K562 (cell line): Measurements from ENCODE around the gene HLA-DOB. TPM values are rescaled to one million over a fixed set of nuclear protein-coding genes. Genes with fewer than 3 reads are reported as not detected.

Experiments used
- ATAC-seq: fragments of 200-7000 bp; cut with Tn5 transposase; 3 replicates; pipeline ENCODE4 v1.9.1; 2020; ENCODE audit warnings: moderate library complexity
- BruUV-seq: library from RNA; stranded (reverse); fragments of 400-500 nt; replicated peaks from 2 replicates; lab custom pipeline; 2021; lab: Mats Ljungman, UMichigan
- CTCF ChIA-PET: fragments of 300-600 bp; formaldehyde crosslinking; extraction: SDS; loops from one replicate; lab custom pipeline; 2021; ENCODE audit warnings: low intra/inter-chr PET ratio; lab: Yijun Ruan, JAX
- POLR2A ChIA-PET: fragments of 300-600, 350-650 bp; sonication (Branson Sonifier 250); formaldehyde crosslinking; extraction: SDS; loops from one replicate; lab custom pipeline; 2021; ENCODE audit warnings: antibody characterized with exemption, inconsistent platforms; lab: Yijun Ruan, JAX
- DNase-seq, 4 experiments: peaks; one replicate each; pipeline versions ENCODE4 v3.0.0 to v3.0.0-alpha.2; 2011 to 2018; ENCODE audit warnings: low spot score in 3 of 4, mixed read lengths in 3 of 4; ENCODE audit errors: extremely low read depth in 1 of 4
- FAIRE-seq: peaks from 2 replicates; lab custom pipeline; 2011; peaks lifted over from hg19 to GRCh38; lab: Jason Lieb, UNC
- H2AFZ ChIP-seq: 2 replicates; pipeline ENCODE4 v1.6.0; 2011; ENCODE audit warnings: low read depth, low read length, control low read depth, inconsistent platforms
- H3K27ac ChIP-seq: fragments of 200-600 bp; 3 replicates; pipeline ENCODE4 v1.8.0; 2011; ENCODE audit warnings: low read depth, mild to moderate bottlenecking, control low read depth, inconsistent platforms, low read length, moderate library complexity, mixed read lengths; ENCODE audit errors: extremely low read depth
- H3K27me3 ChIP-seq, 2 experiments: fragments of 300-600 bp in 1 of 2; 2 replicates in 1 of 2; 3 replicates in 1 of 2; pipeline versions ENCODE4 v1.6.0 to v1.8.0; 2011; ENCODE audit warnings: inconsistent platforms in 2 of 2, low read length in 2 of 2, mild to moderate bottlenecking in 1 of 2, mixed read lengths in 1 of 2, moderate library complexity in 1 of 2; ENCODE audit not compliant: control insufficient read depth in 2 of 2, insufficient read depth in 2 of 2
- H3K36me3 ChIP-seq: fragments of 300-600 bp; 3 replicates; pipeline ENCODE4 v1.8.0; 2011; ENCODE audit warnings: mild to moderate bottlenecking, low read length, inconsistent platforms; ENCODE audit not compliant: control insufficient read depth, insufficient read depth
- H3K4me1 ChIP-seq, 2 experiments: fragments of 200-600 bp in 1 of 2; replicated peaks in 1 of 2; 2 replicates in 1 of 2; 3 replicates in 1 of 2; pipeline versions ENCODE4 v1.5.1 to v1.8.0; 2011; ENCODE audit warnings: inconsistent platforms in 2 of 2, low read length in 2 of 2, mild to moderate bottlenecking in 1 of 2, mixed read lengths in 1 of 2, moderate library complexity in 1 of 2; ENCODE audit not compliant: control insufficient read depth in 2 of 2, insufficient read depth in 2 of 2
- H3K4me2 ChIP-seq: 2 replicates; pipeline ENCODE4 v1.6.1; 2011; ENCODE audit warnings: low read length, control low read depth, inconsistent platforms, mixed read lengths; ENCODE audit not compliant: insufficient read depth
- H3K4me3 ChIP-seq: fragments of 200-600 bp; sonication (generic), shearing (Covaris generic); 2 replicates; pipeline ENCODE4 v1.5.1; 2016; ENCODE audit warnings: control low read depth, inconsistent platforms
- H3K79me2 ChIP-seq: fragments of 200-600 bp; 3 replicates; pipeline ENCODE4 v1.8.0; 2011; ENCODE audit warnings: low read length, inconsistent platforms; ENCODE audit not compliant: control insufficient read depth, insufficient read depth
- H3K9ac ChIP-seq, 2 experiments: 2 replicates each; pipeline versions ENCODE4 v1.6.0 to v1.6.1; 2011; ENCODE audit warnings: low read depth in 2 of 2, low read length in 2 of 2, control low read depth in 1 of 2, inconsistent platforms in 1 of 2, mild to moderate bottlenecking in 1 of 2, mixed read lengths in 1 of 2; ENCODE audit not compliant: insufficient read depth in 1 of 2
- H3K9me1 ChIP-seq: one replicate; pipeline ENCODE4 v1.6.0; 2011; ENCODE audit warnings: inconsistent platforms, mild to moderate bottlenecking, low read length, moderate library complexity; ENCODE audit not compliant: control insufficient read depth, insufficient read depth
- H3K9me3 ChIP-seq: replicated peaks from 2 replicates; pipeline ENCODE4 v1.5.1; 2011; ENCODE audit warnings: low read depth, low read length, inconsistent platforms; ENCODE audit not compliant: control insufficient read depth, insufficient read depth
- H4K20me1 ChIP-seq: replicated peaks from 2 replicates; pipeline ENCODE4 v1.6.1; 2011; ENCODE audit warnings: low read length, inconsistent platforms, mixed read lengths; ENCODE audit not compliant: control insufficient read depth, insufficient read depth
- HCFC1 ChIP-seq: IDR thresholded peaks from 2 replicates; pipeline ENCODE4 v1.6.1; 2012; ENCODE audit warnings: low read depth, low read length, improper control_type of control experiment
- LARP7 ChIP-seq: fragments of 450-650 bp; IDR thresholded peaks from 2 replicates; pipeline ENCODE4 v1.6.1; 2016
- NCOA2 ChIP-seq, 2 experiments: fragments of 450-650 bp; IDR thresholded peaks; 2 replicates each; pipeline ENCODE4 v1.6.1; 2018; ENCODE audit warnings: mild to moderate bottlenecking in 2 of 2, moderate library complexity in 1 of 2; ENCODE audit not compliant: partially characterized antibody in 2 of 2
- POU5F1 ChIP-seq: fragments of 150-350 bp; IDR thresholded peaks from 2 replicates; pipeline ENCODE4 v1.6.1; 2014; ENCODE audit warnings: borderline replicate concordance, low read length, low read depth, mild to moderate bottlenecking; ENCODE audit not compliant: partially characterized antibody
- ZNF121 ChIP-seq: sonication (generic); formaldehyde crosslinking; conservative IDR thresholded peaks from 2 replicates; pipeline ENCODE4 v1.8.0; 2022; ENCODE audit warnings: missing genetic modification reagents
- ZNF311 ChIP-seq: fragments of 250-450 bp; sonication (Bioruptor Pico); IDR thresholded peaks from 2 replicates; pipeline ENCODE4 v1.4.0; 2020; ENCODE audit warnings: mild to moderate bottlenecking, moderate library complexity
- ZNF609 ChIP-seq: sonication (generic); formaldehyde crosslinking; IDR thresholded peaks from 2 replicates; pipeline ENCODE4 v1.8.1; 2023; ENCODE audit warnings: missing genetic modification reagents, mild to moderate bottlenecking, borderline replicate concordance
- ZNF780A ChIP-seq: fragments of 250-450 bp; sonication (Bioruptor Pico); IDR thresholded peaks from 2 replicates; pipeline ENCODE4 v1.5.0; 2021; ENCODE audit warnings: mild to moderate bottlenecking
- WGBS: fragments of 100-300 bp; shearing (Covaris generic); methylation state at CpG from one replicate; pipeline ENCODE4 v1.1.6; 2016; ENCODE audit warnings: low coverage, mixed read lengths; ENCODE audit not compliant: insufficient coverage; ENCODE audit errors: missing lambda C conversion rate; 5-methylcytosine and 5-hydroxymethylcytosine counted together
- in situ Hi-C: fragments of 300-500 bp; cut with MboI; formaldehyde crosslinking; loops from 4 replicates; pipeline ENCODE4 v1.15.0; 2018; ENCODE audit warnings: inconsistent platforms, mixed read lengths
- intact Hi-C: fragments of 100-400 bp; cut with micrococcal nuclease; formaldehyde crosslinking; loops from 2 replicates; pipeline ENCODE4 v1.14.2; 2022
- polyA plus RNA-seq, 8 experiments: library from polyadenylated mRNA; depleted of rRNA in 4 of 8; stranded (reverse) in 5 of 8; unstranded in 3 of 8; fragments of >200 nt; fragmentation: Nextera tagmentation in 2 of 8; fragmentation: Illumina TruSeq in 1 of 8; extraction: Ambion mirVana in 2 of 8; extraction: Trizol in 1 of 8; gene quantifications; 2 replicates each; pipeline versions ENCODE4 v1.2.1 to v1.2.3, GENCODE V29; 2011 to 2014; ENCODE audit warnings: inconsistent platforms in 1 of 8, missing spikeins in 1 of 8
- total RNA-seq, 7 experiments: library from RNA; depleted of rRNA in 6 of 7; stranded (reverse); fragments of >200 nt in 6 of 7; fragmentation: Illumina TruSeq in 2 of 7; extraction: Trizol in 2 of 7; gene quantifications; 2 replicates each; pipeline versions ENCODE4 v1.2.1 to v1.2.3, GENCODE V29; 2011 to 2021; ENCODE audit warnings: low replicate concordance in 1 of 7
- TF ChIP-seq, protein P1 (sequence below): fragments of 250-450 bp; sonication (Bioruptor Pico); IDR thresholded peaks from 2 replicates; pipeline ENCODE4 v1.8.0; 2021; ENCODE audit warnings: moderate library complexity, mild to moderate bottlenecking, inconsistent platforms
- TF ChIP-seq, protein P2 (sequence below): sonication (generic); formaldehyde crosslinking; IDR thresholded peaks from 2 replicates; pipeline ENCODE4 v1.9.0; 2022; ENCODE audit warnings: mild to moderate bottlenecking, missing genetic modification reagents
- TF ChIP-seq, protein P3 (sequence below): sonication (generic); formaldehyde crosslinking; IDR thresholded peaks from 2 replicates; pipeline ENCODE4 v1.8.0; 2023; ENCODE audit warnings: missing genetic modification reagents, mild to moderate bottlenecking, borderline replicate concordance

Gene HLA-DOB
- total and polyA plus RNA-seq, 9 of the 15 experiments (the other 6 are each of a cell fraction or from before 2014, with no cell fraction given) = 1.2 to 4.0 (median 2.5) TPM

- peaks cover under 1% of the 10 kb centered on the region for H3K9me1 ChIP-seq
- ChIA-PET POLR2A (interaction anchor here (0.7 to 1.1 kb wide), 2 partner anchors 10 to 168 kb away, joined by 4 read pairs; no protein-coding TSS in a partner anchor), CTCF (no interaction called here)
- BruUV-seq = no TSS peak
- peaks cover 6 to 23% of the 10 kb centered on the region in 2 experiments; a peak in 4 of 5 replicates for H3K27me3 ChIP-seq
- no peaks in the 10 kb centered on the region for H3K79me2 ChIP-seq
- no peaks in the 10 kb centered on the region for H3K9me3 ChIP-seq
- ATAC-seq (no peak), FAIRE-seq (no peak), DNase-seq (no peak)
- intact Hi-C loops = no loop called here
- H3K4me1 ChIP-seq = no peaks in the 10 kb centered on the region
- no peak overlapping the region for H2AFZ ChIP-seq
- H4K20me1 ChIP-seq = no peaks in the 10 kb centered on the region
- 26% methylated on average over 1 of the region's 1 CpG for WGBS
- H3K4me3 ChIP-seq = no peak overlapping the region
- in situ Hi-C loops = no loop called here
- no peak overlapping the region for H3K27ac ChIP-seq
- no peaks in the 10 kb centered on the region for H3K36me3 ChIP-seq
- H3K4me2 ChIP-seq = no peak overlapping the region
- no peak overlapping the region for H3K9ac ChIP-seq
- TF ChIP-seq ZNF121 (CRISPR knock-in tag) = no peak
- no peak for TF ChIP-seq ZNF780A
- TF ChIP-seq ZNF311 (CRISPR knock-in tag) = no peak
- no peak for TF ChIP-seq LARP7
- TF ChIP-seq ZNF609 (CRISPR knock-in tag) = no peak
- TF ChIP-seq, protein P1, sequence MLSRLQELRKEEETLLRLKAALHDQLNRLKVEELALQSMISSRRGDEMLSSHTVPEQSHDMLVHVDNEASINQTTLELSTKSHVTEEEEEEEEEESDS (CRISPR knock-in tag) = no peak
- no peak for TF ChIP-seq POU5F1
- TF ChIP-seq NCOA2 (IDR thresholded peaks at IDR 0.05; ENCODE audit: partially characterized antibody in 2 of 2) = no peak
- no peak for TF ChIP-seq HCFC1
- TF ChIP-seq, protein P2, sequence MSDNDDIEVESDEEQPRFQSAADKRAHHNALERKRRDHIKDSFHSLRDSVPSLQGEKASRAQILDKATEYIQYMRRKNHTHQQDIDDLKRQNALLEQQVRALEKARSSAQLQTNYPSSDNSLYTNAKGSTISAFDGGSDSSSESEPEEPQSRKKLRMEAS (CRISPR knock-in tag) = no peak
- TF ChIP-seq, protein P3, sequence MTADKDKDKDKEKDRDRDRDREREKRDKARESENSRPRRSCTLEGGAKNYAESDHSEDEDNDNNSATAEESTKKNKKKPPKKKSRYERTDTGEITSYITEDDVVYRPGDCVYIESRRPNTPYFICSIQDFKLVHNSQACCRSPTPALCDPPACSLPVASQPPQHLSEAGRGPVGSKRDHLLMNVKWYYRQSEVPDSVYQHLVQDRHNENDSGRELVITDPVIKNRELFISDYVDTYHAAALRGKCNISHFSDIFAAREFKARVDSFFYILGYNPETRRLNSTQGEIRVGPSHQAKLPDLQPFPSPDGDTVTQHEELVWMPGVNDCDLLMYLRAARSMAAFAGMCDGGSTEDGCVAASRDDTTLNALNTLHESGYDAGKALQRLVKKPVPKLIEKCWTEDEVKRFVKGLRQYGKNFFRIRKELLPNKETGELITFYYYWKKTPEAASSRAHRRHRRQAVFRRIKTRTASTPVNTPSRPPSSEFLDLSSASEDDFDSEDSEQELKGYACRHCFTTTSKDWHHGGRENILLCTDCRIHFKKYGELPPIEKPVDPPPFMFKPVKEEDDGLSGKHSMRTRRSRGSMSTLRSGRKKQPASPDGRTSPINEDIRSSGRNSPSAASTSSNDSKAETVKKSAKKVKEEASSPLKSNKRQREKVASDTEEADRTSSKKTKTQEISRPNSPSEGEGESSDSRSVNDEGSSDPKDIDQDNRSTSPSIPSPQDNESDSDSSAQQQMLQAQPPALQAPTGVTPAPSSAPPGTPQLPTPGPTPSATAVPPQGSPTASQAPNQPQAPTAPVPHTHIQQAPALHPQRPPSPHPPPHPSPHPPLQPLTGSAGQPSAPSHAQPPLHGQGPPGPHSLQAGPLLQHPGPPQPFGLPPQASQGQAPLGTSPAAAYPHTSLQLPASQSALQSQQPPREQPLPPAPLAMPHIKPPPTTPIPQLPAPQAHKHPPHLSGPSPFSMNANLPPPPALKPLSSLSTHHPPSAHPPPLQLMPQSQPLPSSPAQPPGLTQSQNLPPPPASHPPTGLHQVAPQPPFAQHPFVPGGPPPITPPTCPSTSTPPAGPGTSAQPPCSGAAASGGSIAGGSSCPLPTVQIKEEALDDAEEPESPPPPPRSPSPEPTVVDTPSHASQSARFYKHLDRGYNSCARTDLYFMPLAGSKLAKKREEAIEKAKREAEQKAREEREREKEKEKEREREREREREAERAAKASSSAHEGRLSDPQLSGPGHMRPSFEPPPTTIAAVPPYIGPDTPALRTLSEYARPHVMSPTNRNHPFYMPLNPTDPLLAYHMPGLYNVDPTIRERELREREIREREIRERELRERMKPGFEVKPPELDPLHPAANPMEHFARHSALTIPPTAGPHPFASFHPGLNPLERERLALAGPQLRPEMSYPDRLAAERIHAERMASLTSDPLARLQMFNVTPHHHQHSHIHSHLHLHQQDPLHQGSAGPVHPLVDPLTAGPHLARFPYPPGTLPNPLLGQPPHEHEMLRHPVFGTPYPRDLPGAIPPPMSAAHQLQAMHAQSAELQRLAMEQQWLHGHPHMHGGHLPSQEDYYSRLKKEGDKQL (CRISPR knock-in tag) = no peak
These were observed 7.6 kb downstream of the HLA-DOB start for GRCh38 chr6:32809171-32809570.
